GM18508 (cell line): ENCODE data around the gene TMEM72.

Experiments used
- ATAC-seq: cut with Tn5 transposase; IDR thresholded peaks from one replicate; pipeline ENCODE4 v1.9.1; 2021; ENCODE audit warnings: moderate number of reproducible peaks; ENCODE audit not compliant: insufficient read depth, unreplicated experiment

TMEM72 gene

DNA sequence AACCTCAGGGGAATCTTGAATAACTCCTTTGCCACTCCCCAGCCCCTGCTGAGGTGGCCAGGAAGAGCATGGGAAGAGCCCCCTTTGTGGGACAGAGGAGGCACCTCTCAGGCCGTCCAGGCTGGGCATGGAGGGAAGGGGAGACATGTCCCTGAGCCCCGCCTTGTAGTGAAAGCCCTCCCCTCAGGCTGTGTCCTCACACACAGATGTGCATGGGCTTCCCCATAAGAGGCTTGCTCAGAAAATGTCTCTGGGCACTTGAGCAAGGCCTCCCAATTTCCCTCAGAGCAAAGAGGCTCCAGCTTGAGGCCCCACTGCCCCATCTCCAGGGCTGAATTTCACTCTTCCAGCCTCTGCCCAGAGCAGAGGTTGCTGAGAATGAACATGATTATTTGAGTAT, 3.8 kb downstream of the TMEM72 start:
- no peak for ATAC-seq

DNA sequence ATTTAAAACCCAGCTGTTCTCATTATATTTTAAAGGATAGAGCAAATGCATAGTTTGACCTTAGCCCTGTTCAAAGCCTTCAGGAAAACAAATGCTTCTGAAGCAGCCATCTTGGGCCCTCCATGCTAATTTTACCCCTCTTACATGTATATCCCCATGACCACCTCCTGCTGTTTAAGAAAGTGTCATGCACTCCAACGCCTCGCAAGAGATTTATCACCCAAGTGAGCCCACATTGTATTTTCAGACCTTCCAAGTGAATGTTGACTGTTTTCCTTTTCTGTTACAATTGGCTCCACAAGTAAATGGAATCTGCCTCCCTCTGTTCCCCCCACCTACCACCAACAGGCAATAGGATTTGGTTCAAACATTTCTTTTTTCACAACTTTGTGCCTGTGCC, 5.3 kb downstream of the TMEM72 start:
- no peak for ATAC-seq

DNA sequence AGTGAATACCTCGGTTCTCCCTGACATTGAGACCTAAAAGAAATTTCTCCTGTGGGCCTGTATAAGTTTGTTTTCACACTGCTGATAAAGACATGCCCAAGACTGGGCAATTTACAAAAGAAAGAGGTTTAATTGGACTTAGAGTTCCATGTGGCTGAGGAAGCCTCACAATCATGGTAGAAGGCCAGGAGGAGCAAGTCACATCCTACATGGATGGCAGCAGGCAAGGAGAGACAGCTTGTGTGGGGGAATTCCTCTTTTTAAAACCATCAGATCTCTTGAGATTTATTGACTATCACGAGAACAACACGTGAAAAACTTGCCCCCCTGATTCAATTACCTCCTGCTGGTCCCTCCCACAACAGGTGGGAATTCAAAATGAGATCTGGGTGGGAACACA, 6.7 kb downstream of the TMEM72 start:
- ATAC-seq = no peak

DNA sequence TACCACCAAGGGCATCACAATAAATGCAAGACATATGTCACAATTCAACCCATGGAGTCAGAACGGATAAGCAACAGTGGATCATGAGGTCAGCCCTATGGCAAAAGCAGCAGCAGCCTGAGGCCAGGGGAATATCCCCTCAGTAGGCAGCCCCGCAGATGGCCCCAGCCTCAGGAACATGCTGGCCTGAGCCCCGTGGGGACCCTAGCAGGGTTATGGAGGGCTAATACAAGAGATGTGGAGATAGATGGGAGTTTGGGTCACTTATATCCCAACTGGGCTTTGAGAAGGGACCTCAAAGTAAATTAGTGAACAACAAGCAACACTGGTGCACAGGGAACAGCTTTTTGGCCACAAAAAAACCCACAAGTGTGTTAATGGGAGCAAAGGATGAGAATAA, 9.1 kb downstream of the TMEM72 start:
- no peak for ATAC-seq

DNA sequence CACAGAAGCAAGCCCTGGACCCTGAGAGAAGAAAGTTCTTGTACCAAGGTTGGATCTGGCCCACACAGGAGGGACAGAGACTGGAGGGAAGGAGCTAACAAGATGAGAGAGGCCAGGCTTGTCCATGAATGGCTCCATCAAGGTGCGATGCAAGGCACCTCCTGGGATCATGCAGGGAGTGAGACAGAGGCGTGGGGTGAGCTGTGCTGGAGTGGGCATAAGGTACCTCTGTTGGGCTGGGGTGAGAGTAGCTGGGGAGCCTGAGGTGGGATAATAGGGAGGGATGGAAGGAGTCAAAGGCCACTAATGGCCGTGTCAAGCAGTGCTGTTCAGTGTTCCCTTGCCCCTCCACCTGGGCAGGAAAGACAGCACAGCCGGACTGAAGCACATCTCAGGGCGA, 9.9 kb downstream of the TMEM72 start:
- no peak for ATAC-seq

DNA sequence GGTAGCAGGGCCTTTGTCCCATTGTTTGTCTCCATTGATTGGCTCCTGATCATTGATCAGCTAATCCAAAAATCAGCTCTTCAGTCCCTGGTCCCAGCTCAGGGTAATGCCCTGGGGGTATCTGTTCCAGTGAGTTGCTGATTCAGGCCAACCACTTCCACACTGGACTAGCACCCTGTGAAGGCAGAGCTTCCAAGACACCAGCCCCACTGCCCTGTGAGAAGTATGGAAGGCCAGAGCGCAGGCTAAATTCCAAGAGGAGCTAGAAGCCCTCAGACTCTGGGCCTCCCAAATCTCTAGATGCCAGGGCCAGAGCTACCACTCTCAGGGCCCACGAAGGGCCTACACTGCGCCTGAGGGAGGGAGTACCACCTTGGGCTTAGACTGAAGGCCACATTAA, 10.4 kb downstream of the TMEM72 start:
- ATAC-seq = no peak

DNA sequence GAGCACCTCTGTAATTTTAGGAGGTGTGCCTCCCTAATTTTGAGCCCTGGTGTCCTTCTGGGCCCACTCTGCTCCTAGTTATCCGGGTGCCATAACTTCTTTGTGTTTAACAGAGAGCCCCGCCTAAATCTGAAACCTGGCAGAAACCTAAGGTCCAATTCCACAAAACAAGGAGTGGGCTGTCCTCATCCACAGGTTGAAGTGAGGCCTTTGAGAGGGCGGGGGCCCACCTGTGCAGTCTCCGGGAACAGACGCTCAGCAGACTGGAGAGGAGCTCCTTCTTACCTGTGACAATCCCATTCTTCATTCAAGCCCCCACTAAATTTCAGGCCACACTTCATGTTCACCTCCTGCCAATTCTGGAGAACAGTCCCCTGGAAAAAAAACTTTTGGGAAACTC, 10.9 kb downstream of the TMEM72 start:
- ATAC-seq = no peak

DNA sequence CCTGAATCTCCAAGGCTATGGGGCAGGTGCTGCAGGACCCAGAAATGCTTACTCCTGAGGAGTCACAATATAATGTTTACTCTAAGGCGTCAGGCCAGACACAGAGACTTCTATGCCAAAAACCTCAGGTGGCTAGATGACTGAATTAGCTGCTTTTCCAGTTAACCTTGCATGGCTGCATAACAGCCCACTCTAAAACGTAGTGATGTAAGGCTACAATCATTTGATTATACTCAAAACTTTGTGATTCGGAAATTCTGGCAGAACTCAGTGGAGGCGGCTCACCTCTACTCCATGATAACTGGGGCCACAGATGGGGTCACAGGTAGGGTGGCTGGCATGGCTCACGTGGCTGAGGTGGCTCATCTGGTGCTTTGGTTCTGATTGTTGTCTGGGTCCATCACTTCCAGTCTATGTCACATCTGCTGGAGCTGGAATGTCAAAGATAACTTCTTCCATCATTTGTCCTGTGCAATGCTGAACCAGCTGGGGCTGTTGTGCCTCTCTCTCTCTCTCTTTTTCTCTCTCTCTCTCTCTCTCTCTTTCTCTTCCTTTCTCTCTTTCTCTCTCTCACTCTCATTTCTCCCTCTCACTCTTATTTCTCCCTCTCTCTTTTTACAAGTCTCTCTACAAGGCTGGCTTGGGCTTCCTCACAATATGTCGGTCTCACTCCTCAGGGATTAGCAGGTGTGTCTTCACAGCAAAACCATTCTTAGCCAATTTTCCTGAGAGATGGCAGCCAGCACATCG, 11.8 kb downstream of the TMEM72 start:
- ATAC-seq = no peak

DNA sequence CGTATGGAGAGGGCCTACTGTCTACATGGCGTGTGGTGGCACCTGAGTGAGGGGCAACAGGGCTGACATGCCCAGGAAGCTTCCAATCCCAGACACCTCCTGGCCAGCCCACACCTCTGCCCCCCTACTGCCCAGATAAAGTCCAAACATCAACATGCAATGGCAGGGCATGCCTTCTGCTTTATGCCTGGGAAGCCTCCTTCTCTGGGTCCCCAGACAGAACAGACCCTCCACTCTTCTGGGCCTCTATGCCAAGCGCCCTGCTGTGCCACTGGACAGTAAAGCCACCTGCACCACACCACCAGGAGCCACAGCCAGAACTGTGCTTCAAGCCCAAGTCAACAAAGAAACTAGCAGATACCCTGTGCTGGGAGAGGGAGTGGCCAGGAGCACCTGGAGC, 12.5 kb downstream of the TMEM72 start:
- ATAC-seq = no peak

DNA sequence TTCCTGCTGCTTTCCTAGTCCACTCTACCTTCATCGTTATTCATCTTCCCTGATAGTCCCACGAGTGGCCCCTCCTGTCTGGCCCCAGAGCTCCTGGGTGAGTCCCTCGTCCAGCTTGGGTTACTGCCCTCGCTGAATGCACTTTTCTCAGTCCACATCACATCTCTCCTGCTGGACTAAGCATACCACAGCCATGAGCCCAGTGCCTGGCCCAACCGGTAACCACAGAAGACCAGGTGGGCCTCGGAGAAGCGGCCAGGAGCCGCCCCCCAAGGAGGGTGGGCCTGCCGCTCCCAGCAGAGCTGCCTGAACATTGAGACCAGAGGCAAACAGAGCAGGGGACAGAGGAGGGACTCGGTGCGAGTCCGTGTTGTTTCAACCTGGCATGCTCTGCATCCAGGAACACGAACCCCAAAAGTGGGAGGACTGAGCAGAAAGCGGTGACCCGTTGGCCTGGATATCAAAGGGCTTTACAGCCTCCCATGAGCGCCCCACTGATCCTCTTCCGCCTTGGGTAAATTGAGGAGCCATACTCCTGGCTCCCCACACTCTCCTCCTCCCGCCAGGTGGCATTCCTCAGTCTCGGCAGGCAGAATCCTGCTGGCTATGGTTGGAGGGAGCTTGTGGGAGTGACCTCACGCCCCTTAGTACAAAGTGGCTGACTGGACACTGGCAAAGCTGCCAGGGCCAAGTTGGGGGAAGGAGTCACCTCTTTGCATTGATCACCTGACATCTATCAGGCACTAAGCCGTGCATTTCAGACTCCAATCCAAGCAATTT, 13.3 kb downstream of the TMEM72 start:
- ATAC-seq = no peak

DNA sequence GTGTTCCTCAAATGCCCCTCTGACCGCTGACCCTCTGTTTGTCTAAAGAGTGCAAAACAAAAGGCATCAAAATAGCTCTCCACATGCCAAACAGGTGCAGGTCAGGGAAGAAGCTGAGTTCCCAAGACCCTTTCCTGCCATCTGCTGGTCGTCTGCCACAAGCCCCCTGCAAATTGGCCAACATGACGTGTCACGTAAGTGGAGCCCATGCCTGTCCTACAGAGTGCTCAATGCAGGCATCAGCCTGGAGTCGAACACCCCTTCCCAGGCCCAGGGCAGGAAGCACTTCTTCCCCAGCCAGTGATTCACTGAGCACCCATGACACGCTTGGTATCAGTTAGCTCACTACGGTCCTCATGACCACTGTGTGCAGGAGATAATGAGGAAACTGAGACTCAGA, 14.1 kb downstream of the TMEM72 start:
- ATAC-seq = no peak

DNA sequence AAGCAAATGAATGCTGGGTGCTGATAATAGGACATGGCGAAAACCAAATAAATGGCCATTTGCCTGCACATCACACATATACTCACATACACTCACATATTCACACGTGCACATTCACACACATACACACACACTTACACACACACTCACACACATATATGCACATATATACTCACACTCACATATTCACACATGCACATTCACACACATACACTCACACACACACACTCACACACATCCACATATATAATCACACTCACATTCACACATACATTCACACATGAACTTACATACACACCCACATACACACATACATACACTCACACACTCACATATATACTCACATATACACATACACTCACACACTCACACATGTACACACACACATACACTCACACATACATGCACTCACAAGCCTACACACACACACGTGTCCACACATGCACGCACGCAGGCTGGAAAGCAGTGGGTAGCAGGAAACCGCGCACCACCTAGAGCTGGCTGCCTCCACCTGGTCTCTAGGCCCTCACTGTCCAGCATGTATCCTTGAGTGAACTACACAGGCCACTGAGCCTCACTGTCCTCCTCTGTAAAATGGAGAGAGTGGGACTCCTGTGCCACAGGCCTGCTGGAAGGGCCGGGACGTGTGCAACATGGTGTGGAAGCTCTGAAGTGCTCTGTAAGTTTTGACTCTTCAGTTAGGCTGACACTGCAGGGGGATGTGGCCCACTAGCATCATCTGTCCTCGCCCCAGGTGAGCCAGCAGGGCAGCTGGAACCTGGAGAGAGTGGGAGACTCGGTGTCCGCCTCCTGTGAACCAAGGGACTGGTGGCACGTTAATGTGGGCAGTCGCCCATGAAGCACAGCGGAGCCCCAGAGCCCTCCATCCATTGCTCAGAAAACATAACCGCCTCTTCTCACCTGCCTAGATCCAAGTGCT, 14.9 kb downstream of the TMEM72 start:
- no peak for ATAC-seq

DNA sequence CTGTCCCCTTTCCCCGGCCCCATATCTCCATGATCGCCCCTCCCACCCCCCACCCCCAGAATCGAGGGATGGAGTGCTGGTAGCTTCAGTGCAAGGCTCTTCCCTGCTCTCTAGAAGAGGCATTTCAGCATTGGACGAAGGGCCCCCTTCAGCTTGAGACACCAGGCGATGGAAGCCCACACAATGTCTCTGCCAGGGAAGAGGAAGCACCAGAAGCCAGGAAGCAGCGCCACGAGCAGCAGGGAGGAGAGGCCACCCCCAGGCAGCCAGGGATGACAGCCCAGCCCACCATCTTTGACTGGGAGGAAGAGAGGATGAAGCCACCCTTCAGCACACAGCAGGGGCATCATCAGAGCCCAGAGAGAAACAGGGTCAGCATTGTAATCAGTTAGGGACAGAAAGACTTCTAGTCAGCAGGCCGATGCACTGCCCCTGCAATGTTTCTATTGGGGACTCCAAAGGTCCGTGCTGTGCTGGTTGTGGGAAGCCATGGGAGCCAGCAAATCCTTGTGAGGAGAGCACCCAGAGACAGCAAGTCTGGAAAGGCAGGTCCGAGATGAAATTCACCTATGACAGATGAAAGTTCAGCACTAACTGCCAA, 15.7 kb downstream of the TMEM72 start:
- no peak for ATAC-seq

DNA sequence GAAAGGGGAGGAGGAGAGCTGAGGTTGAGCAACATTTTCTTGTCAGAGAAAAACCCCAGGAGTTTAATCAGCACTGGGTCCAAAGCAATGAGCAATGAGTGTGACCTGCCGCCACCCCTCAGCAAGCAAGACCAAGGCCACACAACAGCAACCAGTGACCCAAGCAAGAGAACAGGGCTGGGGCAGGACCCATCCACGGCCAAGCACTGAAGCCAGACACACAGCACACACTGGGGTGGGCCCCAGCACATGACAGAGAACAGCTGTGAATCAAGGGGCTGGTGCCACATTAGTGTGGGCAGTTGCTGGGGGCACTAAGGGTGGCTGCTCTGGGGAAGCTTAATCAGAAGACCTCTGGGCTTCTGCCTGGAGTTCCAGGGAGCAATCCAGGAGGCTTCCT, 16.2 kb downstream of the TMEM72 start:
- no peak for ATAC-seq

DNA sequence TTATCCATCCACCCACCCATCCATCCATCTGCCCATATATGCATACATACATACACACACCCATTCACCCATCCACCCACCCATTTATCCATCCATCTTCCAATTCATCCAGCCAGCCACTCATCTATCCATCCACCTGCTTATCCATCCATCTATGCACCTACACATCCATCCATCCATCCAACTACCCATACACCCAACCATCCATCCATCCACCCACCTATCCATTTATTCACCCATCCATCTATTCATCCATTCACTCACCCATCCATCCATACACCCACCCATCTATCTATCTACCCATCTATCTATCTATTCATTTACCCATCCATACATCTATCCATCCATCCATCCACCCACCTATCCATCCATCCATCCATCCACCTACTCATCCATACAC, 17.3 kb downstream of the TMEM72 start:
- ATAC-seq = no peak

DNA sequence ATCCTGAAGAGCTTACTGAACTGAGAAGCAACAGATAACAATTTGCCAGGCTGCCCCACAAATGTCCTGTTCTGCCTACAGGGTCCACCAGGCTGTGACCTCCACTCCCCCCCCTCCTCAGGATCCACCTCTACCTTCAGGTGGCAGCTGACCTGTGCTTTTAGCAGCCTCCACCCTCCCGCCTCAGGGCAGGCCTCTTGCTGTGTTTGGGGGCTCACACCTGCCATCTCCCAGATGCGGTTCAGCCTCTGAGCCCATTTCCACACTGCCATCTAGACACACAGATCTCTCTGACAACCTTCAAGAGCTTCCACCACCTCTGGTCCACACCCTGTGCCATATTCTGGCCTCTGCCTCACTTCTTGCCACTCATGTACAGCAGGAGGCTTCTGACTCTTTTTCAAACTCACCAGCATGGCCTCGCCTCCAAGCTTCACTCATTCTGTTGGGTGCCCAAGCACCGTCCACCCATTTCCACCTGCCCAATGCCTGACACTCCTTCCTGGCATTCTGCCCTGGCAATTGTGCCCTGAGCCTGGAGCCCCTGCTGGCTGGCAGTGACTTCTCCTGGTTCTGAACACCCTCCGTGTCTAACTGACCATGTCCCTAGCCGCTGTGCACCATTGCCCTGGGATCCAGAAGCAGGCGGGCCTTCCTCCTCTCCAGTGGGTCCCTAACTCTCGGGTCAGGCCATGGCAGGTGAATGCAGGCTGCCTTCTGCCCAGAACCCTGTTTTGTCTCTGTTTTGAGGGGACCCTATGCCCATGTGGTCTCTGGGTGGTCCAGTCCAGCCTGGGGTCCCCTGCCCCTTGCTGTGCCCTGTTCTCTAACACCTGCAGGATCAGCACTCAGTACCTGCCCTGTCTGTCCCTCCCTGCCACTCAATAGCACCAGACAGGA, 18.5 kb downstream of the TMEM72 start:
- no peak for ATAC-seq

DNA sequence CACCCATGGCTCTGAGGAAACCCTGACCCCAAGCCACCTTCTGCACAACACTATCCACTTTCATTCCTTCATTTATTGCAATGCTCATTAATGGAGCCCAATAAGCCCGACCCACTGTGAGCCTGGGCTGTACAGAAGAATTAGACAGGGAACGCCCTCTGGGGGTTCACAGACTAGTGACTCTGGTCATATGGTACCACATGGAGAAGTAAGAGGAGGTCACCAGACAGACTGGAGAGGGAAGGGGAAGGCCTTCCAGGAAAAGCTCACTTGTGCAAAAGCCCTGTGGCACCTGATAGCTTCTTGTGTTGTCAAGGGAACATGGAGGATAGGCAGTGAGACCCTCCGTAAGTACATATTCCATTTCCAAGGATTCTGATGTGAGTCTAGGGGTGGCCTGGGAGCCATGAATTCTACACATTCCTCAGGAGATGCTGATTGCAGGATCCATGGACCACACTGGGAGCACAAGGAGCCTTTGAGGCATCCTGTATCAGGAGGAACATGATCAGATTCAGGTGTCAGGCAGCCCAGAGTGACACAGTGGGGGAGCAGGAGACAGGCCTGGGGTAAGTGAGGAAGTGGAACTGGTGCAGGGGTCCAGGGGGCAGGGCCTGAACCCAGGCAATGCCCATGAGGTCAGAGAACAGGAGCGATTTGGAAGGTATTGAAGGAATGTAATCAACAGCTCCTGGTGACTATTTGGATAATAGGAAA, 19.9 kb downstream of the TMEM72 start:
- ATAC-seq = no peak

DNA sequence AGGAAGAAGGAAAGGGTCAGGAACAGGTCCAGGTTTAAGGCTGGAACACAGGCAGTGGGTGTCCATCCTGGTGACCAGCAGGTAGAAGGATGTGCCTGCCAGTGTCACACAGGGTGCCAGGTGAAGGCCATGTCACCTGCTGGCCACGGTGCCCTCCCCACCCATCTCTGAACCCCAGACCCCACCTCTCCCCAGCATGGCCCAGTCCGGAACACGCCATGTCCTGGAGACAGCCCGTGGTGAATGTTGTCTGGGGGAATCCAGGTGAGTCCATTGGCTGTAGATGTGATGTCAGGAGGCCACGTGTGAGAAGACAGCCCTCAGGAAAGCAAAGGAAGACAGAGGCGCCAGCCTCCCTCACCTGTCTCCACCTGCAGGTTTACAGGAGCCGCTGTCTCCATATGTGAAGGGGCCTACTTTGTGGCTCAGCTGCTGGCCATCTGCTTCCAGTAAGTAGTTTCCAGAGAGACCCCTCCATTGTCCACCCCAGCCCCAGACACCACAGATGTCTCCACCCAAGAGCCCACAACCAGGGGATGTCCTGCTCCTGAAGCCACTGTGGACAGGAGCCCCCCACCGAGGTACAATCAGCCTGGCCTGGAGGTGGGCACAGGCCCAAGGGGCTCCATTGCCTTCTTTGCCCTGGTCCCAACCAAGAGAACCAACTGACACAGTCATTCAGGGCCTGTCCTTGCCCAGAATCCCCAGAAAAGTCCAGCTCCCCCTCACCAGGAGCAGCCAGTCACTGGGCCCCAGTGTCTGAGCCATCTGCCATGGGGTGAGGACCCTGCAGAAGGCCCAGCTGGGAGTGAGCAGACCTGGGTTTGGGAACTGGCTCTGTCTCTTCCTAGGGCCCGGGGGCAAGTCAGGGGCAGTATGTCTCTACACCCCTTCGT, 20.7 kb downstream of the TMEM72 start:
- ATAC-seq = no peak
